Measurements from ENCODE around the gene PITPNC1.

Gene PITPNC1

GRCh38 chr17:67526700-67527099 is 149.6 kb downstream of the PITPNC1 start:
- Mint-ChIP-seq H3K9me3 (no peaks in the 10 kb centered on the region), H3K4me3 (no peak overlapping the region), H3K4me1 (ENCODE audit: low read depth) (no peaks in the 10 kb centered on the region), H3K36me3 (ENCODE audit: low read depth) (no peaks in the 10 kb centered on the region), H3K27me3 (no peaks in the 10 kb centered on the region), H3K27ac (no peak overlapping the region)
- intact Hi-C loops (cut with micrococcal nuclease), result no loop called here

GRCh38 chr17:67528751-67529436 is 151.8 kb downstream of the PITPNC1 start:
- no peak overlapping the region for H3K4me3 Mint-ChIP-seq
- no peaks in the 10 kb centered on the region for H3K9me3 Mint-ChIP-seq
- H3K36me3 Mint-ChIP-seq (ENCODE audit: low read depth), result no peaks in the 10 kb centered on the region
- intact Hi-C loops (cut with micrococcal nuclease), result no loop called here
- no peak overlapping the region for H3K27ac Mint-ChIP-seq
- H3K4me1 Mint-ChIP-seq (ENCODE audit: low read depth), result no peaks in the 10 kb centered on the region
- no peaks in the 10 kb centered on the region for H3K27me3 Mint-ChIP-seq

- Mint-ChIP-seq H3K4me1 (ENCODE audit: low read depth) (peaks cover 8% of the 10 kb centered on the region), H3K9me3 (no peaks in the 10 kb centered on the region), H3K36me3 (ENCODE audit: low read depth) (no peaks in the 10 kb centered on the region), H3K4me3 (no peak overlapping the region), H3K27ac (no peak overlapping the region), H3K27me3 (no peaks in the 10 kb centered on the region)
- intact Hi-C loops (cut with micrococcal nuclease), result no loop called here
Observed at GRCh38 chr17:67531291-67531690, 154.2 kb downstream of the PITPNC1 start.

GRCh38 chr17:67532326-67532871 is 155.3 kb downstream of the PITPNC1 start:
- Mint-ChIP-seq H3K27me3 (no peaks in the 10 kb centered on the region), H3K36me3 (ENCODE audit: low read depth) (no peaks in the 10 kb centered on the region), H3K9me3 (no peaks in the 10 kb centered on the region), H3K27ac (no peak overlapping the region), H3K4me1 (ENCODE audit: low read depth) (peaks cover 8% of the 10 kb centered on the region), H3K4me3 (no peak overlapping the region)
- intact Hi-C loops (cut with micrococcal nuclease), result no loop called here

- intact Hi-C loops (cut with micrococcal nuclease), result no loop called here
- no peaks in the 10 kb centered on the region for H3K27me3 Mint-ChIP-seq
- H3K27ac Mint-ChIP-seq, result no peak overlapping the region
- H3K4me1 Mint-ChIP-seq (ENCODE audit: low read depth), result peaks cover 8% of the 10 kb centered on the region
- no peaks in the 10 kb centered on the region for H3K9me3 Mint-ChIP-seq
- no peak overlapping the region for H3K4me3 Mint-ChIP-seq
- H3K36me3 Mint-ChIP-seq (ENCODE audit: low read depth), result no peaks in the 10 kb centered on the region
Observed at GRCh38 chr17:67534941-67535340, 157.9 kb downstream of the PITPNC1 start.

- intact Hi-C loops (cut with micrococcal nuclease), result no loop called here
Observed at GRCh38 chr17:67542219-67543114, 165.4 kb downstream of the PITPNC1 start.

GRCh38 chr17:67544364-67544955 is 167.4 kb downstream of the PITPNC1 start:
- Mint-ChIP-seq H3K4me1 (ENCODE audit: low read depth) (peaks cover 33% of the 10 kb centered on the region), H3K36me3 (ENCODE audit: low read depth) (no peaks in the 10 kb centered on the region), H3K4me3 (no peak overlapping the region), H3K9me3 (no peaks in the 10 kb centered on the region), H3K27ac (no peak overlapping the region), H3K27me3 (peaks cover 17% of the 10 kb centered on the region)
- intact Hi-C loops (cut with micrococcal nuclease), result no loop called here

More at GRCh38 chr17:67542219-67543114, 165.4 kb downstream of the PITPNC1 start:
- H3K27ac Mint-ChIP-seq, result no peak overlapping the region
- no peaks in the 10 kb centered on the region for H3K9me3 Mint-ChIP-seq
- H3K27me3 Mint-ChIP-seq, result peaks cover 5% of the 10 kb centered on the region
- peaks cover 18% of the 10 kb centered on the region for H3K4me1 Mint-ChIP-seq (ENCODE audit: low read depth)
- no peak overlapping the region for H3K4me3 Mint-ChIP-seq
- no peaks in the 10 kb centered on the region for H3K36me3 Mint-ChIP-seq (ENCODE audit: low read depth)

- Mint-ChIP-seq H3K27ac (peak overlapping the region; percentile 69), H3K36me3 (ENCODE audit: low read depth) (no peaks in the 10 kb centered on the region), H3K4me3 (peak overlapping the region; percentile 9), H3K9me3 (no peaks in the 10 kb centered on the region), H3K27me3 (peaks cover 29% of the 10 kb centered on the region), H3K4me1 (ENCODE audit: low read depth) (peaks cover 39% of the 10 kb centered on the region)
- intact Hi-C loops (cut with micrococcal nuclease), result no loop called here
Observed at GRCh38 chr17:67546578-67547527, 169.8 kb downstream of the PITPNC1 start.

- H3K9me3 Mint-ChIP-seq, result no peaks in the 10 kb centered on the region
- H3K27ac Mint-ChIP-seq, result no peak overlapping the region
- no peaks in the 10 kb centered on the region for H3K36me3 Mint-ChIP-seq (ENCODE audit: low read depth)
- H3K4me3 Mint-ChIP-seq, result no peak overlapping the region
- intact Hi-C loops (cut with micrococcal nuclease), result no loop called here
- peaks cover 24% of the 10 kb centered on the region for H3K27me3 Mint-ChIP-seq
- H3K4me1 Mint-ChIP-seq (ENCODE audit: low read depth), result peaks cover 39% of the 10 kb centered on the region
Observed at GRCh38 chr17:67548693-67549092, 171.6 kb downstream of the PITPNC1 start.

- no peak overlapping the region for H3K27ac Mint-ChIP-seq
- H3K27me3 Mint-ChIP-seq, result peaks cover 24% of the 10 kb centered on the region
- H3K36me3 Mint-ChIP-seq (ENCODE audit: low read depth), result no peaks in the 10 kb centered on the region
- intact Hi-C loops (cut with micrococcal nuclease), result no loop called here
- no peaks in the 10 kb centered on the region for H3K9me3 Mint-ChIP-seq
- H3K4me1 Mint-ChIP-seq (ENCODE audit: low read depth), result peaks cover 35% of the 10 kb centered on the region
- H3K4me3 Mint-ChIP-seq, result no peak overlapping the region
Observed at GRCh38 chr17:67549820-67550219, 172.7 kb downstream of the PITPNC1 start.

GRCh38 chr17:67554634-67555033 is 177.6 kb downstream of the PITPNC1 start:
- H3K27me3 Mint-ChIP-seq, result peaks cover 13% of the 10 kb centered on the region
- no peaks in the 10 kb centered on the region for H3K9me3 Mint-ChIP-seq
- H3K36me3 Mint-ChIP-seq (ENCODE audit: low read depth), result peaks cover 10% of the 10 kb centered on the region
- peaks cover 11% of the 10 kb centered on the region for H3K4me1 Mint-ChIP-seq (ENCODE audit: low read depth)
- H3K27ac Mint-ChIP-seq, result no peak overlapping the region
- intact Hi-C loops (cut with micrococcal nuclease), result no loop called here
- H3K4me3 Mint-ChIP-seq, result no peak overlapping the region

- peaks cover 7% of the 10 kb centered on the region for H3K27me3 Mint-ChIP-seq
- no peak overlapping the region for H3K27ac Mint-ChIP-seq
- H3K4me3 Mint-ChIP-seq, result no peak overlapping the region
- no peaks in the 10 kb centered on the region for H3K9me3 Mint-ChIP-seq
- intact Hi-C loops (cut with micrococcal nuclease), result no loop called here
- H3K4me1 Mint-ChIP-seq (ENCODE audit: low read depth), result peaks cover 7% of the 10 kb centered on the region
- peaks cover 10% of the 10 kb centered on the region for H3K36me3 Mint-ChIP-seq (ENCODE audit: low read depth)
Observed at GRCh38 chr17:67555855-67556254, 178.8 kb downstream of the PITPNC1 start.
